Stimulated activated CD4-positive, alpha-beta T cell treated with anti-CD3 and anti-CD28 coated beads, TNF-alpha, amount 100 ng/mL, for 24 hours (primary cell): ENCODE measurements around the gene LRRC14B.
"Not testable (repeated sequence)": the region's sequence is repeated elsewhere in the genome, so short reads cannot be mapped to it uniquely, and the experiment has no call there.

Experiments
- DNase-seq, 3 experiments: peaks; one replicate each; pipeline ENCODE4 v3.0.0-alpha.2; 2020; ENCODE audit warnings: low read depth in 3 of 3

Gene LRRC14B

DNA sequence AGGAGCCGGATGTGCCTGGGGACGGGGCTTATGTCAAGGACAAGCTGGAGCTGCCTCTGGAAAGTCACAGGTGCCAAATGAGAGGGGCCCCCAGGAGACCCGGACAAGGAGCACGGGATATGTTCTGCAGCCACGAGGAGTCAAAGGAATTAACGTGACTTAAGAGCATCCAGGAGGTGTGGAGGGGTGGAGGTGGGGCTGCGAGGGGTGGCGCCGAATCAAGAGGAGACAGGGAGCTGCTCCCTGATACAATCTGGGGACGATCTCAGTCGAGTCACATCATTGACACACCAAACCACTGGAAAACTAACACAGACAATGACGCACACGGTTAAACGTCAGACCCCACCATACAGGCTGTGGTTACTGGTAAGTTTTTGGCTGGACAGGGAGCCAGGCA lies 16.3 kb downstream of the LRRC14B start:
- no peak for DNase-seq

DNA sequence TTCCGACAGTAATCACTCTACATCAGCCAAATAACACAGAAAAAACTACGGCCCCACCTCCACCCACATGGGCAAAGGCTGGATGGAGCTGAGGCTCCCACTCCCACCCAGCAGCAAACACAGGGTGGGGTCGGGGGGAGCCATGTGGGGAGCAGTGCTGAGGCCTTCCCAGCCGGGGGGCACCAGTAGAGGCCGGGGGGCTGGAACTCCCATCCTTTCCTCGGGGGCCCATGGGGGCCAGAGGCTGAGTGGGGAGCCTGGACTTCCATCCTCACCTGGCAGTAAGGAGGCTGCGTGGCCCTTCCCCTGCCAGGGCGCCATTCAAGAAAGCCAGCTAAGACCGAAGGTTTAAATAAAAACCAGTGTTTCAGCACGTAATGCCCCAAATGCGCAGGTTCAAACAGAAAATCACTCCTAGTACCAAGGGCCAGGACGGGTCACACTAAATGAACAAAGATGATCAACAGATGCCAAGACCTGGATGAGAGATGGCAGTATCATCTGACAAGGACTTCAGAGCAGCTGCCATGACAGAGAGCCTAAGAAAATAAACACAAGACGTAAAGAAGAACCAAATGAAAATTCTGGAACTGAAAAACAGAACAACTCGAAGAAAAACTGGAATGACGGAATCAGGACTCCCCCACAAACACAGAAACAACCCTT lies 17.3 kb downstream of the LRRC14B start:
- no peak for DNase-seq

- DNase-seq, result no peak
These were observed 22.6 kb downstream of the LRRC14B start for GRCh38 chr5:213803-214395.

DNA sequence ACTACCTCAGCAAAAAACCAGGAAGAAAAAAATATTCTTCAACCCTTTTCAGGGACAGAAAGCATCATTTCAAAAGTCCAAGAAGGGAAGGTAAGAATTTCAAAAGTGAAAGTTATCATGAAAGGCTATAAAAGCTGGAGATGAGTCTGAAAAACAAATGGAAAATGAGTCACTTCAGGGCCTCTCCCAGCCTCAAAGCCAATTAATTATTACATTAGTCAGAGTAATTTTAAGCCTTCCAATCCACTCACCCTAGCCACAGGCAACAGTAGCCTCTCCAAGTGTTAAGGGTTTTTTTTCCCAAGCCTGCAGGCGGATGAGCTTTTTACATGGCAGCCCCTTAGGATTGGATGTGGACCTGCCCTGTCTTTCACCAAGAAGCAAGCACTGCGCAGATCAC lies 24.0 kb downstream of the LRRC14B start:
- DNase-seq, result not testable (repeated sequence)

DNA sequence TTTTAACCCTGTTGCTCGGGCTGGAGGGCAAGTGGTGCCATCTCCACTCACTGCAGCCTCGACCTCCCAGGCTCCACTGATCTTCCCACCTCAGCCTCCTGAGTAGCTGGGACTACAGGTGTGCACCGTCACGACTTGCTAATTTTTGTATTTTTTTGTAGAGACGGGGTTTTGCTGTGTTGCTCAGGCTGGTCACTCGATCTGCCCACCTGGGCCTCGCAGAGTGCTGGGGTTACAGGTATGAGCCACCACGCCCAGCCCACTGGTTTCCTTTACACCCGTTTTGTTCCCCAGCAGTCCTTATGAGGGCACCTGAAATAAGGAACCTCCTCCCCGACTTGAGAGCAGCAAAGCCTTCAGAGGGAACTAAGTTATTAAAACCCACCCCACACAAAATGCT lies 24.8 kb downstream of the LRRC14B start:
- DNase-seq, result not testable (repeated sequence)

DNA sequence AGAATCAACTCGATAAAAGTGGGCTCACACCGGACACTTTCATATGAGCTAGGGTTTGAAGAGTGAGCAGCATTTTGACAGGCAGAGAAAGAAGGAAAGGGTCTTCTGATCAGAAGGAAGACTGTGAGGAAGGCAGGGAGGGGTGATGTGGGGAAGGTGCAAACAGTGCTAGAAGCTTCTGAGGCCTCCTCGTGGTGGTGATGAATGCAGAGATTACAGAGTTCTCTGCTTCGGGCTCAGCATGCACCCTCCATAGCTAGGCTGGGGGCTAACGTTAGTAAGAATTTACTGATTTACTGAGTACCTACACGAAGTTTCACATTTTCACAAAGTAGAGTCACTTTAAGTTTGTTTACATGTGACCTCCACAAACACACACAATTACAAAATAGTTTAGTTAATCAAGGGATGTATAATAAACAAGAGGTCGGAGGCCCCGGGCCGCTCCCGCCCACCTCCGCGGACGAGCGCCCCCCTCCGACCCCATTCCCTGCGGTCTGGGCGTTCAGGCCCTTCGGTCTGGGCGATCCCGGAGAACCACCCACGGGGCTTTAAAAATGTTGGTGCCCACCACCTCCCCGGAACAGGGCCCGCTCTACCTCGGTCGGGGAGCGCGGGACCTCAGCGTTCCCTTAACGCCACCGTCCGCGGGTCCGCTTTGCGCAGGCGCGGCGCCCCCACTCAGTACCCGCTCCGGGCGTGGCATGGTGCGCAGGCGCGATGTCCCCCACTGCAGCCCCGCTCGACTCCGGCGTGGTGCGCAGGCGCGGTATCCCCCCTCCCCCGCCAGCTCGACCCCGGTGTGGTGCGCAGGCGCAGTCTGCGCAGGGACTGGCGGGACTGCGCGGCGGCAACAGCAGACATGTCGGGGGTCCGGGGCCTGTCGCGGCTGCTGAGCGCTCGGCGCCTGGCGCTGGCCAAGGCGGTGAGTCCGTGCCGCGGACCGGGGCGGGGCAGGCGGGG lies 26.5 kb downstream of the LRRC14B start, which contains the start of the genes CCDC127 and SDHA:
Gene CCDC127 (minus strand): TSS at position 660 of the 963 bp plus-strand sequence. CDS start 1,304 bp downstream, outside the sequence.
Gene SDHA (plus strand): TSS at position 827 of the 963 bp plus-strand sequence. CDS start 36 bp downstream, at position 863.
- DNase-seq, result peak; percentile 94 to 98 (median 97)

GRCh38 chr5:218457-219291 lies 27.4 kb downstream of the LRRC14B start:
- peak in 1 of 3 experiments; percentile 9 for DNase-seq

- DNase-seq, result no peak
These were observed 28.2 kb downstream of the LRRC14B start for GRCh38 chr5:219460-219863.

GRCh38 chr5:219991-220390 lies 28.7 kb downstream of the LRRC14B start:
- no peak for DNase-seq

DNA sequence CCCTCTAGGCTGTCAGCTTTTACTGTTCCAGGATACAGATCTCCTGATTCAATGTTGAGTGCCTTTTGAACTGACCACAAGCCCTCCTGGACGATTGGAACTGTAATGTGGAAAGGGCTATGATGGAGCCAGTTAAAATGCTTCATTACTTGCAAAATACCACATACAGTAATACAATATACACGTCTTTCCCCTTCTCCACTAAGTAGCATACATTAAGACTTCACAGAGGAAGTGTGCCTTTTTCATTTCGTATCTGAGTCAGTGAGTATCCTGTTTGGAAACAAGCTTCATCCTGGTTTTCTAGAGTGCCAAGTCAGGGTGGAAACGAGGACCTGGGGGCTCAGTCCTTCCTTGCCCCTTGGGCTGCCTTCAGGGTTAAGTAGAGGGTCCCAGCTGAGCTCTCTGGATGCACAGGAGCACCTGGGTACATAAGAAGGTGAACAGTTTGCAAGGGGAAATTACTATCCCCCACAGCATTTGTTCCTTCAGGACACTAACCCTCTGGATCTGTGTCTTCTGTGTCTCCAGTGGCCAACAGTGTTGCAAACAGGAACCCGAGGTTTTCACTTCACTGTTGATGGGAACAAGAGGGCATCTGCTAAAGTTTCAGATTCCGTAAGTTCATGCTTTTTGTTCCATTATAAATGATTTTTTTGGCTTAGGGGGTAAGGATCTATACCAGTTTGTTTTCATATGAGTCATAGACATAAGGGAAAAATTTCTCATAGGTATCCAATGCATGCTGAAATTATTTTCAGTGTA lies 31.8 kb downstream of the LRRC14B start:
- not testable (repeated sequence) for DNase-seq

GRCh38 chr5:223791-224190 lies 32.5 kb downstream of the LRRC14B start:
- DNase-seq, result no peak

DNA sequence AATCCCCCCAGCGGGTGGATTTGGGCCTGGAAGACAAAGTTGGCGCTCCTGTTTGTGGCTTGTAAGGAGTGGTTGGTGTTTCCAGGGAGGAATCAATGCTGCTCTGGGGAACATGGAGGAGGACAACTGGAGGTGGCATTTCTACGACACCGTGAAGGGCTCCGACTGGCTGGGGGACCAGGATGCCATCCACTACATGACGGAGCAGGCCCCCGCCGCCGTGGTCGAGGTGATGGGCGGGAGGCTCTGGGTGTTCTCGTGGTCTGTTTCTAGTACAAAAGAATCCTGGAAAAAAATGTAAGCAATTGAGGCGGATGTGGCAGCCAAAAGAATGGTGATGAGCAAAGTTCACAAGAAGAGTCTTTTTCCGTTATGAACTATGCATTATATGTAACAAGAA lies 34.0 kb downstream of the LRRC14B start:
- no peak for DNase-seq

DNA sequence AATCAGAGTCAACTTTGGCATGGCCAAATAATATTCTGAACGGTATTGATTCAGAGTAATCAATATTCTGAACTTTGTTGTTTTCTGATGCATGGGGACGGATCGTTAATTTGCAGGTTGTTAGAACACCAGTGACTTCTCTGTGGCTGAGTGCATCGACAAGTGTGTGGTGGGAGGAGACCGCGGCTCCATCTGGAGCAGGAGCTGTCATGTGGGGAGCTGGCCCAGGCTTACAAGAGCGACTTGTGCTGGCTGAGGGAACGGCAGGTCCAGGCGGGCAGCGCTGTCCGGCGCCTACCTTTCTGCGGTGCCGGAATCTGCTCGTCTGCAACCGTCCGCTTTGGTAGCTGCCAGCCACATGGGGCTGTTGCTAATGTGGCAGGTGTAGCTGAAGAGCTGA lies 36.1 kb downstream of the LRRC14B start:
- not testable (repeated sequence) for DNase-seq

- no peak for DNase-seq
These were observed 37.6 kb downstream of the LRRC14B start for GRCh38 chr5:228886-229285.

DNA sequence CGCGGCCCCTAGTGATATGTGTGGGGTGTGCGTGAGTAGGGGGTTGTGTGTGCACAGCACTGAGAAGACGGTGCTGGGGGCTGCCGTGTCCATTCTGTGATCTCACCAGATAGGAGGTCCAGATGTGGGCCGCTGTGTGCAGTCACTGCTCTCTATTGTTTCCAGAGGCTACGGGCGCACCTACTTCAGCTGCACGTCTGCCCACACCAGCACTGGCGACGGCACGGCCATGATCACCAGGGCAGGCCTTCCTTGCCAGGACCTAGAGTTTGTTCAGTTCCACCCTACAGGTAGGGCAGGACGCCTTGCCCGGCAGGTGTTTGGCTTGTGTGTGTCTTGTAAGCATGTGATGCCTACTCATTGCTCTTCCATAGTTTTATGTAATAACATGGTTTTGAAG lies 39.4 kb downstream of the LRRC14B start:
- DNase-seq, result no peak

- no peak for DNase-seq
These were observed 40.4 kb downstream of the LRRC14B start for GRCh38 chr5:231661-232060.

DNA sequence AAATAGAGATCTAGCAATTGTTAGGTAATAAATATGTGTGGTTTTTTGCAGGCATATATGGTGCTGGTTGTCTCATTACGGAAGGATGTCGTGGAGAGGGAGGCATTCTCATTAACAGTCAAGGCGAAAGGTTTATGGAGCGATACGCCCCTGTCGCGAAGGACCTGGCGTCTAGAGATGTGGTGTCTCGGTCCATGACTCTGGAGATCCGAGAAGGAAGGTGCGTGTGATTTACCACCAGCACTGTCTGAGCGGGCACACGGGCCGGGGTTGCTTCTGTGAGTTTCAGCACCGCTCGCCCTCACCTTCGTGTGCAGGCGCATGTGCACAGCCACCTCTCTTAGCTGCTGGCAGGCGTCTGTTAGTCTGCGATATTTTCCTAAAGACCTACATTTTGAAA lies 42.1 kb downstream of the LRRC14B start:
- not testable (repeated sequence) for DNase-seq

DNA sequence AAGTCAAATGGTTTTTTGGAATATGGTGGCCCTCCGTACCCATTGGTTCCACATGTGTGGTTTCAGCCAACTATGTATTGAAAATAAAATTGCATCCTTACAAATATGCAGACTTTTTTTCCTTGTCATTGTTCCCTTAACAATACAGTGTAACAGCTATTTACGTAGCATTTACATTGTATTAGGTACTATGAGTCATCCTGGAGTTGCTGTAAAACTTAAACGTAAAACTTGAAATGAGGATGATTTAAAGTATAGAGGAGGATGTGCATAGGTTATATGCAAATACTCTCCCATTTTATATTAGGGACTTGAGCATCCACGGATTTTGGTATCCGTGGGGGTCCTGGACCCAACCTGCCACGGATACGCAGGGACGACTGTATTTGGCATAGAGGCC lies 43.2 kb downstream of the LRRC14B start:
- no peak for DNase-seq

DNA sequence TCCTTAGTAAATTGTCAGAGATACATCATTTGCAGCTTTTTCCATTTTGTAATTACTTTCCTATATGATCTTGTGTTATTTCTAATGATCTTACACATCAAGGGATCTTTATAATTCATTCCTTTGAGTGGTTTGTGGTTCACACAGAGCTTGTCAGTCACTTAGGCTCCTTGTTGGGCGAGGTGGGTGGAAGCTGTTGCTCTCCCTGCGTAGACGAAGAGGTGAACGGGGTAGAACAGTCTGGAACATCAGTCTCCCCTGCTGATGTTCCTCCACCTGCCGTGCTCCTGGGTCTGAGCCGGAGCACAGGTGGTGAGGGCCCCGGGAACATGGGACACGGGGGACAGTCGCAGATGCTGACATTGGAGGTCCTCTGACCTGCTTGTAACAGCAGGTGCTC lies 44.2 kb downstream of the LRRC14B start:
- not testable (repeated sequence) for DNase-seq

DNA sequence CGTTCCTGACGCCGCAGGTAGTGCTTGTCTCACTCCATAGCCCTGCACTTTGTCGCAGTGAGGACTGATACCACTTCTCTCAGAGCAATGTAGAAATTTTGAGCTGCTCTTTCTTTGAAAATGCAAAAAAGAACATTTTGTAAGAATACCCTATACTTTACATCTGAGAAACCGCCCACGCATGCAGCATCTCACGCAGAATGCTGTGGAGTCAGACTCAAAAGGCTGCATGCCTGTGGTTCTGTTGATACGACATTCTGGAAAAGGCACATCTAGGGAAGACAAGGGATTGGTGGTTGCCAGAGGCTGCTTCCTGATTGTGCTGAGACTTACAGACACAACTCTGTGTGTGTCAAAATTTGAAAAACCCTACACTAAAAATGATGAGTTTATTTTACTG lies 46.6 kb downstream of the LRRC14B start:
- not testable (repeated sequence) for DNase-seq

DNA sequence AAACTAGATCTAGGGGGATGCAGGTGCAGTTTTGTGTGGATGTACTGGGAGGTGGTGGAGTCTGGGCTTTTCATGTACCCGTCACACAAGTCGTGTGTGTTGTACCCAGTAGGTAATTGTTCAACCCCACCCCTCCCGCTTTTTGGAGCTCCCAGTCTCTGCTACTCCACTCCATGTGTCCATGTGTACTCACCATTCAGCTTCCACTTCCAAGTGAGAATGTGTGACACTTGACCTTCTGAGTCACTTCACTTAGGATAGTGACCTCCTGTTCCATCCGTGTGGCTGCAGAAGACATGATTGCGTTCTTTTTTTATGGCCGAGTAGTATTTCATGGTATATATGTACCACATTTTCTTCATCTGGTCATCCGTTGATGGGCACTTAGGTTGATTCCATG lies 49.3 kb downstream of the LRRC14B start:
- DNase-seq, result not testable (repeated sequence)
